Neutrophil (primary cell): ENCODE results near the gene LGALS3BP.

ENCODE experiments used
- H3K27ac ChIP-seq: fragments of 200-600 bp; sonication (generic); 2 replicates; pipeline ENCODE4 v1.5.1; 2016; ENCODE audit warnings: mild to moderate bottlenecking, moderate library complexity
- H3K27me3 ChIP-seq: fragments of 200-600 bp; sonication (generic); 2 replicates; pipeline ENCODE4 v1.6.0; 2016; ENCODE audit warnings: mild to moderate bottlenecking
- H3K36me3 ChIP-seq: fragments of 200-600 bp; sonication (generic); 2 replicates; pipeline ENCODE4 v1.5.1; 2017
- H3K4me1 ChIP-seq, 2 experiments: fragments of 200-600 bp in 1 of 2; sonication (generic) in 1 of 2; 1 replicate in 1 of 2; 2 replicates in 1 of 2; pipeline versions ENCODE4 v1.5.1 to v1.6.1; 2013 to 2016; ENCODE audit warnings: low read depth in 1 of 2, low read length in 1 of 2, mild to moderate bottlenecking in 1 of 2, moderate library complexity in 1 of 2; ENCODE audit not compliant: control insufficient read depth in 1 of 2, insufficient read depth in 1 of 2
- H3K4me3 ChIP-seq, 2 experiments: fragments of 200-600 bp in 1 of 2; sonication (generic) in 1 of 2; 1 replicate in 1 of 2; 2 replicates in 1 of 2; pipeline ENCODE4 v1.5.1; 2013 to 2016; ENCODE audit warnings: low read depth in 1 of 2, low read length in 1 of 2, mild to moderate bottlenecking in 1 of 2, moderate library complexity in 1 of 2
- H3K9me3 ChIP-seq: fragments of 200-600 bp; sonication (generic); 2 replicates; pipeline ENCODE4 v1.5.1; 2016
- TF ChIP-seq, protein P1 (sequence below): fragments of 200-600 bp; sonication (generic); IDR thresholded peaks from 2 replicates; pipeline ENCODE4 v1.5.1; 2016; ENCODE audit warnings: antibody characterized with exemption

LGALS3BP gene, protein sequence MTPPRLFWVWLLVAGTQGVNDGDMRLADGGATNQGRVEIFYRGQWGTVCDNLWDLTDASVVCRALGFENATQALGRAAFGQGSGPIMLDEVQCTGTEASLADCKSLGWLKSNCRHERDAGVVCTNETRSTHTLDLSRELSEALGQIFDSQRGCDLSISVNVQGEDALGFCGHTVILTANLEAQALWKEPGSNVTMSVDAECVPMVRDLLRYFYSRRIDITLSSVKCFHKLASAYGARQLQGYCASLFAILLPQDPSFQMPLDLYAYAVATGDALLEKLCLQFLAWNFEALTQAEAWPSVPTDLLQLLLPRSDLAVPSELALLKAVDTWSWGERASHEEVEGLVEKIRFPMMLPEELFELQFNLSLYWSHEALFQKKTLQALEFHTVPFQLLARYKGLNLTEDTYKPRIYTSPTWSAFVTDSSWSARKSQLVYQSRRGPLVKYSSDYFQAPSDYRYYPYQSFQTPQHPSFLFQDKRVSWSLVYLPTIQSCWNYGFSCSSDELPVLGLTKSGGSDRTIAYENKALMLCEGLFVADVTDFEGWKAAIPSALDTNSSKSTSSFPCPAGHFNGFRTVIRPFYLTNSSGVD

DNA sequence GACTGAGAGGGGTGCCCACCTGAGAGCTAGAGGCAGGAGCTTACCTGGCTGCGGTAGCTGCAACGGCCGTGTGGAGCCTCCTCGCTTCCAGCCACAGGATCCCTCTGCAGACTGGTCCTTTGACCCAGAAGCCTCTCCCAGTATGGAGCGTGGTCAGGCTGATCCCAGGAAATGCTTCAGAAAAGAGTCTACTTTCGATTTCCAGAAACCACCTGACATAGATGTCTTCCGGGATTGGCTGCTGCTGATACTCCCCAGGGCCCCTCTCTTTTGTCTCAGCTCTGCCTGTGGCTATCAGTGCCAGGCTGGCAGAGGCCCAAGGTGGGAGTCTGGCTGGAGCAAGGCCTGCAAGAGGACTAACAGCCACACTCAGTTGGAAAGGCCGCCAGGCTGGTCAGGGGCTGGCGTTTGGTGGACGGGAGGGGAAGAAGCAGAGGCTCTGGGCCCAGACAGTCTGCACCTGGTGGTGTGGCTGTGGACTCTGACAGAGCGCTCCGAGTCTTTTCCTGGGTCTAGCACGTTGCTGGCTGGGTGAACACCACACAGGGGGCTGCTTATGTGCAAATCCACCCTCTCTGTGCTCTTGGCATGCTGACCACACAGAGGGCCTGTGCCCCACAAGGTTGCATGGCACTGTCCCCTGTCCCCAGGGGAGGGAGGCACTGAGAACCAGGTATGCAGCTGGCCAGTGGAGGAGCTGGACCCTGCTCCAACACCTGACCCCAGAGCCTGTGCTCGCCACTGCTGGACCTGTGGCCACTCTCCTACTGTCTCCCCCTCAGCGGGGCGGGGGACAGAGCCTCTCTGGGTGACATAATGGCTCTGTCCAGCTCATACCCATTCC is at the start of gene LGALS3BP:
TSS of gene LGALS3BP (minus strand) at position 144 of the 844 bp plus-strand sequence. CDS start 2,732 bp downstream, outside the sequence.
- Histone ChIP-seq H3K4me1 (no peaks in the 10 kb centered on the region), H3K36me3 (no peaks in the 10 kb centered on the region), H3K9me3 (no peaks in the 10 kb centered on the region), H3K27ac (no peak within 1 kb of the TSS), H3K4me3 (no peak within 1 kb of the TSS), H3K27me3 (no peaks in the 10 kb centered on the region)
- TF ChIP-seq, protein P1, sequence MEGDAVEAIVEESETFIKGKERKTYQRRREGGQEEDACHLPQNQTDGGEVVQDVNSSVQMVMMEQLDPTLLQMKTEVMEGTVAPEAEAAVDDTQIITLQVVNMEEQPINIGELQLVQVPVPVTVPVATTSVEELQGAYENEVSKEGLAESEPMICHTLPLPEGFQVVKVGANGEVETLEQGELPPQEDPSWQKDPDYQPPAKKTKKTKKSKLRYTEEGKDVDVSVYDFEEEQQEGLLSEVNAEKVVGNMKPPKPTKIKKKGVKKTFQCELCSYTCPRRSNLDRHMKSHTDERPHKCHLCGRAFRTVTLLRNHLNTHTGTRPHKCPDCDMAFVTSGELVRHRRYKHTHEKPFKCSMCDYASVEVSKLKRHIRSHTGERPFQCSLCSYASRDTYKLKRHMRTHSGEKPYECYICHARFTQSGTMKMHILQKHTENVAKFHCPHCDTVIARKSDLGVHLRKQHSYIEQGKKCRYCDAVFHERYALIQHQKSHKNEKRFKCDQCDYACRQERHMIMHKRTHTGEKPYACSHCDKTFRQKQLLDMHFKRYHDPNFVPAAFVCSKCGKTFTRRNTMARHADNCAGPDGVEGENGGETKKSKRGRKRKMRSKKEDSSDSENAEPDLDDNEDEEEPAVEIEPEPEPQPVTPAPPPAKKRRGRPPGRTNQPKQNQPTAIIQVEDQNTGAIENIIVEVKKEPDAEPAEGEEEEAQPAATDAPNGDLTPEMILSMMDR = no peak

DNA sequence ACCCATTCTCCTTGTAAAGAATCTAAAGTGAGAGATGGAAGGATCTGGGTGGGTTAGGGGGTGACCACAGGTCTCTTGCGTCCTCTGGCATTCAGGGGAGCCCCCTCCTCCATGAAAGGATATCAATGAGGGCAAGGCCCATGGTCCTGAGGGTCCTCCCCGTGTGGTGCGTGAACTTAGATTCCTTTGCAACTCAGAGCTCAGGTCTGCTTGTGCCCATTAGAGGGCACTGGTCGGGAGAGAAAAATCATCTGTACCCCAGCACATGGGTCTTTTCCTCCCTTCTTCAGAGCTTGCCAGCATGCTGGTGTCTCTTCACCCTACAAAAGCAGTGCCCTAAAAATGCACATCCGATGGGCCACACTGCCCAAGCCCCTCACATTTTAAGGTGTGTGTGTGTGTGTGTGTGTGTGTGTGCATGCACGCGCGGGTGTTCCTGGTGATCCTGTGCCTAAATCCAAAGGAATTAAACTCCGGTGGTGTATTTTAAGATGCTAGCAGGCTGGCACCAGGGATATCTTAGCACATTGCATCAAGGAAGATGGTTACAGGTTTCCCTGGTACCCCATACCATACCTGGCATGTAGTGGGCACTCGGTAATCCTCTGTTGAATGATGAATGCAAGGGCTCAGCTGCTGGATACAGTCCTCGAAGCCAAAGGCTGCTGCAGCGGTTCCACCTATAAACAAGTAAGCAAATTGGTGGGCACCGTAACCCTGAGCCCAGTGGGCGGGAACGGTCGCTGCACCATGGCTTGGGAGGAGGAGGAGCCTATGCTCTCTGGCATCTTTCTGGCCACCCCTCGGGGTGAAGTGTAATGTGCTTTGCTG is 49.0 kb upstream of the LGALS3BP start:
- H3K36me3 ChIP-seq = no peaks in the 10 kb centered on the region

DNA sequence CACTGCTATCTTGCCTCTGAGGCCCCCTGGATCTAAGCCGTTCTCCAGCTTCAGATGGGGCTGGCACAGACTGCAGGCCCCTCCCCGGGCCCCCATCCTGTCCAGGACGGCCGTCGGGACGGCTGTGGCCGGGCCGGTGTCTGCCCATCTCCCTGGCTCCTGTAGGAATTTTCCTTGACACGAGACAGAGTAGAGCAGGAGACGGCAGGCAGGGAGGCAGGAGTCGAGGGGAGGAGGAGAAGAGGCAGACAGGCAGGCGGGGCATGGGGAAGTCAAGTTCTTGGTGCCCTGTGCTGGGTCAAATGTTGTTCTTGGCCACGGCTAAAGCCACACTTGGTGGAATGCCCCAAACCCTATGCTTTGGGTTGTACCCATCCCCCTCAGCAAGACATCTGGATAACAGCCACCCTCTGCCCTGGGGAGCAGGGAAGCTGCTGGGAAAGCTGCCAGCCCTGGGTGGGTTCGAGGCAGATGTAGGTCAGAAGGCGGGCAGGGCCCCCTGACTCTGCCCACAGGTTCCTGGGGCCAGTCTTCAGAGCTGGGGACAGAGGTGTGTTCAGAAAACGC is 48.3 kb upstream of the LGALS3BP start:
- TF ChIP-seq, protein P1 = no peak
- peaks cover 92% of the 10 kb centered on the region for H3K27me3 ChIP-seq
- H3K36me3 ChIP-seq = no peaks in the 10 kb centered on the region
- H3K9me3 ChIP-seq = no peaks in the 10 kb centered on the region
- H3K27ac ChIP-seq = no peak overlapping the region
- no peak overlapping the region for H3K4me3 ChIP-seq
- peaks cover 0 to 9% of the 10 kb centered on the region in 2 experiments for H3K4me1 ChIP-seq

More for the DNA sequence above, 49.0 kb upstream of the LGALS3BP start:
- Histone ChIP-seq H3K27me3 (peaks cover 92% of the 10 kb centered on the region), H3K27ac (no peak overlapping the region), H3K4me1 (peaks cover 0 to 9% of the 10 kb centered on the region in 2 experiments), H3K9me3 (no peaks in the 10 kb centered on the region), H3K4me3 (no peak overlapping the region)
- TF ChIP-seq, protein P1 = no peak

DNA sequence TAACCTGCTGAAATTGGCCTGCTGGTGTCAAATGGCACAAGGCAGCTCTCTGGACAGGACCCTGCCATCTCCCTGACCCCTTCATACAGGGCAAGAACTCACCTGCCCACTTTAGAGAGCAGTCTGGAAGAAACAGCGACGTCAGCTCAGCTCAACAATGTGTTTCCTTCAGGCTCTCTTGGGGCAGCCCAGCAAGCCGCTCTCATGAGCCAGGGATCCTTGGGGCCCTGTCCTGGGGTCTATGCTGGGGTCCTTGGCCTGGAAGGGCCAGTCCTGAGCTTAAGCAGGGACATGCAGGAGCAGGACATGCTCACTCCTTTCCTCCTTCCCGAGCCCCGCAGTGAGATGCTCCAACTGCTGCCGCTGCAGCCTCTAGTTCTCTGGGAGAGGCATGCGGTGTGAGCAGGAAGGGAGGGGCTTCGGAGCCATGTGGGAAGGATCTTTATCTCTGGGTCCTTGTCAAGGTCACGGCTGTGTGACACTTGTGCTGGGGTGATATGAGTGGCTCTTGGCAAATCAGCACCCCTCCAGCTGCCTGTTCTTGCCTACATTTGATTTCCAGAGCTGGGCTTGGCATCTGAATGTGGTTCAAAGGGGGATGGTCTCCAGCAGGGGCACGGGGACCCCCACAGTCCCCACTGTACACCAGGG is 47.7 kb upstream of the LGALS3BP start:
- no peak overlapping the region for H3K4me3 ChIP-seq
- TF ChIP-seq, protein P1 = no peak
- H3K36me3 ChIP-seq = no peaks in the 10 kb centered on the region
- H3K27ac ChIP-seq = no peak overlapping the region
- peaks cover 0 to 9% of the 10 kb centered on the region in 2 experiments for H3K4me1 ChIP-seq
- H3K9me3 ChIP-seq = no peaks in the 10 kb centered on the region
- peaks cover 97% of the 10 kb centered on the region for H3K27me3 ChIP-seq
